ENCODE measurements around the gene TMEM72. TPM values are rescaled to one million over a fixed set of nuclear protein-coding genes. Genes with fewer than 3 reads are reported as not detected.

The TMEM72 gene
- polyA plus RNA-seq, 1 donor from 2014 or later = 1.4 TPM

DNA sequence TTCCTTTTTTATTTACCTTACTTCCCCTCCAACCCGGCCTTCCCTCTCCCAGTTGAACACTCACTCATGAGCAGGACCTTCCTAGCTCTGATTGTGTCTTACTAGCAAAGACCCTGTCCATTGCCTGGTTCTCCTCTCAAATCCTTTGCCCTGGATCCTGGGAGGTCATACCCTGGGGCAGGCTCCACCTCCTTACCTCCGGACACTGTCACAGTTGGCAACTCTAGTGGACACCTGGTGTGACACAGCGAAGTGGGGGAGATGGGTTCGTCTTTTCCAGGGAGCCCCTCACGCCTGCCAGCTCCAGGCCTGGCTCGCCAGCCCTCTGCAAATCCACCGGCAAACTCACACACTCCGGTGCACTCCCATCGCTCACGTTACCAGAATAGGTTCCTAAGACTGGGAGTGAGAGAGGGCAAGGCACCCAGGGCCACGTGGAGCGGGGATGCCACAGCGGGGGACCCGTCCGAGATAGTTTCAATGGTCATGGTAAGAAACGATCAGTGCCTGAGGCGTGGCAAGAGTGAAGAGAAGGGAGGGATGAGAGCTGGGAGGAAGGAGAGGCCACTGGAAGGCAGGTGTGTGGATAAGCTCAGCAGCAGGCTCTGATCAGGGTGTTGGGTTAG, 30.9 kb upstream of the TMEM72 start:
- Histone ChIP-seq H4K20me1 (ENCODE audit: insufficient read depth) (no peaks in the 10 kb centered on the region), H3K9me2 (ENCODE audit: insufficient read depth, low read length) (no peaks in the 10 kb centered on the region), H3K36me3 (ENCODE audit: insufficient read depth, low read length) (no peaks in the 10 kb centered on the region), H2AFZ (ENCODE audit: low read depth, low read length) (no peak overlapping the region), H3K27ac (ENCODE audit: low read length) (no peak overlapping the region), H3F3A (ENCODE audit: insufficient read depth, low read length, poor library complexity, severe bottlenecking) (no peaks in the 10 kb centered on the region), H3K79me2 (replicated peaks; ENCODE audit: insufficient read depth, low read length) (no peaks in the 10 kb centered on the region), H3K27me3 (ENCODE audit: insufficient read depth, low read depth, low read length) (no peaks in the 10 kb centered on the region), H3K4me2 (ENCODE audit: low read length) (no peak overlapping the region), H3K4me3 (ENCODE audit: low read length) (no peak overlapping the region), H3K9ac (ENCODE audit: low read length) (no peak overlapping the region), H3K9me3 (ENCODE audit: low read length) (no peaks in the 10 kb centered on the region)
- no peak for TF ChIP-seq RAD21 (conservative IDR thresholded peaks at IDR 0.05)
- TF ChIP-seq EZH2 (IDR thresholded peaks at IDR 0.05; ENCODE audit: borderline replicate concordance, insufficient read depth, low read length, poor library complexity, severe bottlenecking) = no peak
- TF ChIP-seq, protein P1, sequence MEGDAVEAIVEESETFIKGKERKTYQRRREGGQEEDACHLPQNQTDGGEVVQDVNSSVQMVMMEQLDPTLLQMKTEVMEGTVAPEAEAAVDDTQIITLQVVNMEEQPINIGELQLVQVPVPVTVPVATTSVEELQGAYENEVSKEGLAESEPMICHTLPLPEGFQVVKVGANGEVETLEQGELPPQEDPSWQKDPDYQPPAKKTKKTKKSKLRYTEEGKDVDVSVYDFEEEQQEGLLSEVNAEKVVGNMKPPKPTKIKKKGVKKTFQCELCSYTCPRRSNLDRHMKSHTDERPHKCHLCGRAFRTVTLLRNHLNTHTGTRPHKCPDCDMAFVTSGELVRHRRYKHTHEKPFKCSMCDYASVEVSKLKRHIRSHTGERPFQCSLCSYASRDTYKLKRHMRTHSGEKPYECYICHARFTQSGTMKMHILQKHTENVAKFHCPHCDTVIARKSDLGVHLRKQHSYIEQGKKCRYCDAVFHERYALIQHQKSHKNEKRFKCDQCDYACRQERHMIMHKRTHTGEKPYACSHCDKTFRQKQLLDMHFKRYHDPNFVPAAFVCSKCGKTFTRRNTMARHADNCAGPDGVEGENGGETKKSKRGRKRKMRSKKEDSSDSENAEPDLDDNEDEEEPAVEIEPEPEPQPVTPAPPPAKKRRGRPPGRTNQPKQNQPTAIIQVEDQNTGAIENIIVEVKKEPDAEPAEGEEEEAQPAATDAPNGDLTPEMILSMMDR (IDR thresholded peaks at IDR 0.05; ENCODE audit: poor library complexity, severe bottlenecking) = no peak
- TF ChIP-seq MXI1 (conservative IDR thresholded peaks at IDR 0.05; ENCODE audit: poor library complexity, severe bottlenecking) = no peak
- TF ChIP-seq POLR2AphosphoS5 (IDR thresholded peaks at IDR 0.05) = no peak
- TF ChIP-seq, protein P2, sequence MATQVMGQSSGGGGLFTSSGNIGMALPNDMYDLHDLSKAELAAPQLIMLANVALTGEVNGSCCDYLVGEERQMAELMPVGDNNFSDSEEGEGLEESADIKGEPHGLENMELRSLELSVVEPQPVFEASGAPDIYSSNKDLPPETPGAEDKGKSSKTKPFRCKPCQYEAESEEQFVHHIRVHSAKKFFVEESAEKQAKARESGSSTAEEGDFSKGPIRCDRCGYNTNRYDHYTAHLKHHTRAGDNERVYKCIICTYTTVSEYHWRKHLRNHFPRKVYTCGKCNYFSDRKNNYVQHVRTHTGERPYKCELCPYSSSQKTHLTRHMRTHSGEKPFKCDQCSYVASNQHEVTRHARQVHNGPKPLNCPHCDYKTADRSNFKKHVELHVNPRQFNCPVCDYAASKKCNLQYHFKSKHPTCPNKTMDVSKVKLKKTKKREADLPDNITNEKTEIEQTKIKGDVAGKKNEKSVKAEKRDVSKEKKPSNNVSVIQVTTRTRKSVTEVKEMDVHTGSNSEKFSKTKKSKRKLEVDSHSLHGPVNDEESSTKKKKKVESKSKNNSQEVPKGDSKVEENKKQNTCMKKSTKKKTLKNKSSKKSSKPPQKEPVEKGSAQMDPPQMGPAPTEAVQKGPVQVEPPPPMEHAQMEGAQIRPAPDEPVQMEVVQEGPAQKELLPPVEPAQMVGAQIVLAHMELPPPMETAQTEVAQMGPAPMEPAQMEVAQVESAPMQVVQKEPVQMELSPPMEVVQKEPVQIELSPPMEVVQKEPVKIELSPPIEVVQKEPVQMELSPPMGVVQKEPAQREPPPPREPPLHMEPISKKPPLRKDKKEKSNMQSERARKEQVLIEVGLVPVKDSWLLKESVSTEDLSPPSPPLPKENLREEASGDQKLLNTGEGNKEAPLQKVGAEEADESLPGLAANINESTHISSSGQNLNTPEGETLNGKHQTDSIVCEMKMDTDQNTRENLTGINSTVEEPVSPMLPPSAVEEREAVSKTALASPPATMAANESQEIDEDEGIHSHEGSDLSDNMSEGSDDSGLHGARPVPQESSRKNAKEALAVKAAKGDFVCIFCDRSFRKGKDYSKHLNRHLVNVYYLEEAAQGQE (IDR thresholded peaks at IDR 0.05; ENCODE audit: borderline replicate concordance) = no peak
- TF ChIP-seq EP300 (conservative IDR thresholded peaks at IDR 0.05; ENCODE audit: poor library complexity, severe bottlenecking) = no peak
- no peak for TF ChIP-seq TAF1 (IDR thresholded peaks at IDR 0.05; ENCODE audit: low read depth)
- TF ChIP-seq SMC3 (conservative IDR thresholded peaks at IDR 0.05; ENCODE audit: poor library complexity) = no peak

DNA sequence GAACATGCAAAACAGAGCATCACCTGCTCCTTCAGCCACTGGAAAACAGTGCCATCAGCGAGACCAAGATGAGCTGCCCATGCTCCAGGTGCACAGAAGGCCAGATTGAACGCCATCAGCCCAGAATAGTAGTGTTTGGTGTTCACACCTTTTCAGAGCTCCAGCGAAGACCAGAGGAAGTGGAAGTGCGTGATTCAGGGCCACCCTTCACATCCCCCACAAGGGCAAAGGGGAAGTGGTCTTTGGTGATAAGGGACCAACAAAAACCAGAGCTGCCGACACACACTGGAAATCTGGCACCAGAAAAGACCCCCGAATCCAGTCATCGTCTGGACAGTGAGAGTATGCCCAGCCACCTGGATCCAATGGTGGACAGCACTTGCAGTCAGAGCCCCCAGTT, 29.5 kb upstream of the TMEM72 start:
- no peaks in the 10 kb centered on the region for H3F3A ChIP-seq (ENCODE audit: insufficient read depth, low read length, poor library complexity, severe bottlenecking)
- no peak overlapping the region for H3K9ac ChIP-seq (ENCODE audit: low read length)
- no peak overlapping the region for H3K4me2 ChIP-seq (ENCODE audit: low read length)
- no peaks in the 10 kb centered on the region for H3K27me3 ChIP-seq (ENCODE audit: insufficient read depth, low read depth, low read length)
- H3K79me2 ChIP-seq (replicated peaks; ENCODE audit: insufficient read depth, low read length) = no peaks in the 10 kb centered on the region
- no peaks in the 10 kb centered on the region for H3K9me3 ChIP-seq (ENCODE audit: low read length)
- H3K27ac ChIP-seq (ENCODE audit: low read length) = no peak overlapping the region
- H3K36me3 ChIP-seq (ENCODE audit: insufficient read depth, low read length) = no peaks in the 10 kb centered on the region
- no peaks in the 10 kb centered on the region for H3K9me2 ChIP-seq (ENCODE audit: insufficient read depth, low read length)
- H4K20me1 ChIP-seq (ENCODE audit: insufficient read depth) = no peaks in the 10 kb centered on the region
- TF ChIP-seq EZH2 (IDR thresholded peaks at IDR 0.05; ENCODE audit: borderline replicate concordance, insufficient read depth, low read length, poor library complexity, severe bottlenecking) (no peak), SMC3 (conservative IDR thresholded peaks at IDR 0.05; ENCODE audit: poor library complexity) (no peak), POLR2AphosphoS5 (IDR thresholded peaks at IDR 0.05) (no peak), EP300 (conservative IDR thresholded peaks at IDR 0.05; ENCODE audit: poor library complexity, severe bottlenecking) (no peak), MXI1 (conservative IDR thresholded peaks at IDR 0.05; ENCODE audit: poor library complexity, severe bottlenecking) (no peak), TAF1 (IDR thresholded peaks at IDR 0.05; ENCODE audit: low read depth) (no peak), RAD21 (conservative IDR thresholded peaks at IDR 0.05) (no peak)
- TF ChIP-seq, protein P1 (IDR thresholded peaks at IDR 0.05; ENCODE audit: poor library complexity, severe bottlenecking) = no peak
- TF ChIP-seq, protein P2 (IDR thresholded peaks at IDR 0.05; ENCODE audit: borderline replicate concordance) = no peak
- no peak overlapping the region for H3K4me3 ChIP-seq (ENCODE audit: low read length)
- no peak overlapping the region for H2AFZ ChIP-seq (ENCODE audit: low read depth, low read length)

Data from neural cell (in vitro differentiated cells).